Thyroid gland (tissue), 4 donors: ENCODE results near the gene CAMTA1.

Experiments
- CTCF ChIP-seq, 6 experiments: fragments of 200-600 bp in 3 of 6; fragments of 450-650 bp in 3 of 6; sonication (generic) in 3 of 6; IDR thresholded peaks; one replicate each; pipeline ENCODE4 v1.5.1; 2016 to 2019; ENCODE audit warnings: antibody characterized with exemption in 6 of 6, mild to moderate bottlenecking in 2 of 6, inconsistent platforms in 1 of 6, moderate library complexity in 1 of 6
- POLR2A ChIP-seq, 2 donors: fragments of 450-650 bp; IDR thresholded peaks; one replicate each; pipeline ENCODE4 v1.6.1; 2017; ENCODE audit warnings: antibody characterized with exemption in 2 of 2, mild to moderate bottlenecking in 2 of 2, moderate library complexity in 1 of 2

- TF ChIP-seq CTCF (IDR thresholded peaks at IDR 0.05), result no peak
- no peak for TF ChIP-seq POLR2A (IDR thresholded peaks at IDR 0.05)
These were observed 124.1 kb downstream of the CAMTA1 start for GRCh38 chr1:6909401-6909800.
